IPS DF 4.7 (cell line): Measurements from ENCODE around the gene OTUD6A.

ENCODE experiments used
- DNase-seq: peaks from one replicate; pipeline ENCODE4 v3.0.0-alpha.2; 2013; ENCODE audit warnings: low spot score; ENCODE audit errors: extremely low read depth

The OTUD6A gene, protein sequence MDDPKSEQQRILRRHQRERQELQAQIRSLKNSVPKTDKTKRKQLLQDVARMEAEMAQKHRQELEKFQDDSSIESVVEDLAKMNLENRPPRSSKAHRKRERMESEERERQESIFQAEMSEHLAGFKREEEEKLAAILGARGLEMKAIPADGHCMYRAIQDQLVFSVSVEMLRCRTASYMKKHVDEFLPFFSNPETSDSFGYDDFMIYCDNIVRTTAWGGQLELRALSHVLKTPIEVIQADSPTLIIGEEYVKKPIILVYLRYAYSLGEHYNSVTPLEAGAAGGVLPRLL

GRCh38 chrX:70062076-70062475, at the start of gene OTUD6A:
Gene OTUD6A, plus strand, starts transcription at chrX:70062457. Its CDS starts 68 bp downstream, at chrX:70062525.
- no peak for DNase-seq

GRCh38 chrX:70012756-70013155, 49.5 kb upstream of the OTUD6A start:
- DNase-seq = no peak

DNA sequence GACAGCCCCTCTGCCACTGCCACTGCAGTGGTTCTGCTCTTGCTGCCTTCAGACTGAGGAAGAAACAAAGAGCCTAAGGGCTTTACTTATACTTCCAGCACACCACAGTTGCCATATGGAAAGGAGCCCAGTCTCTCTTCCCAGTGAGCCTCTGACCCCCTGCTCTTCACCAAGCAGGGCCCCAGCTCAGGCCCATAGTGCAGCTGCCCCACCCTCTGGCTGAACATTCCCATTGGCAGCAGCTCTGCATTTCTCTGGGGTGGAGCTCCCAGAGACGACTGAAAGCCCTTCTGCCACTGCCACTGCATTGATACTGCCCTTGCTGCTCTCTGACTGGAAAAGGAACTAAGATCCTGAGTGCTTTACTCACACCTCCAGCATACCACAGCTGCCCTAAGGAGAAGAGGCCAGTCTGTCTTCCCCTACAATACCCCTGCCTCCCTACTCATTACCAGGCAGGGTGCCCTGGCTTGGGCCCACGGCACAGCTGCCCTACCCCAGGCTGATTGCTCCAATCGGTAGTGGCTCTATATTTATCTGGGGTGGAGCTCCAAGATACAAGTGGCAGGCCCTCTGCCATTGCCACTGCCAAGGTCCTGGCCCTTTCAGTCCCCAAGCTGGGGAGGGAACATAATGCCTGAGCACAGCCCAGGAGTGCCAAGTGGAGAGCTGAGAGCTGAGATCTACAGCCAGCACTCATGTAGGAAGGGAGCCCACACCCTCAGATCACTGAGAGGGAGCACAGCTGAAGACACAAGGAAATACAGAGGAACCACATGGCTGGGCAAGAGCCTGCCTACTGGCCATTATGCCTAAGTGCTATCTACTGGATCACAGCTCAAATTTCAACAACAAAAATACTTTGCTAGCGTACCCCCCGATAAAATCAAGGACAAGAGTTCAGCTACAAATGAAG, 48.5 kb upstream of the OTUD6A start:
- no peak for DNase-seq

- no peak for DNase-seq
Observed at GRCh38 chrX:70016513-70016912, 45.7 kb upstream of the OTUD6A start.

GRCh38 chrX:70022616-70023015, 39.6 kb upstream of the OTUD6A start:
- no peak for DNase-seq

GRCh38 chrX:70025464-70025863, 36.8 kb upstream of the OTUD6A start:
- DNase-seq = no peak

DNA sequence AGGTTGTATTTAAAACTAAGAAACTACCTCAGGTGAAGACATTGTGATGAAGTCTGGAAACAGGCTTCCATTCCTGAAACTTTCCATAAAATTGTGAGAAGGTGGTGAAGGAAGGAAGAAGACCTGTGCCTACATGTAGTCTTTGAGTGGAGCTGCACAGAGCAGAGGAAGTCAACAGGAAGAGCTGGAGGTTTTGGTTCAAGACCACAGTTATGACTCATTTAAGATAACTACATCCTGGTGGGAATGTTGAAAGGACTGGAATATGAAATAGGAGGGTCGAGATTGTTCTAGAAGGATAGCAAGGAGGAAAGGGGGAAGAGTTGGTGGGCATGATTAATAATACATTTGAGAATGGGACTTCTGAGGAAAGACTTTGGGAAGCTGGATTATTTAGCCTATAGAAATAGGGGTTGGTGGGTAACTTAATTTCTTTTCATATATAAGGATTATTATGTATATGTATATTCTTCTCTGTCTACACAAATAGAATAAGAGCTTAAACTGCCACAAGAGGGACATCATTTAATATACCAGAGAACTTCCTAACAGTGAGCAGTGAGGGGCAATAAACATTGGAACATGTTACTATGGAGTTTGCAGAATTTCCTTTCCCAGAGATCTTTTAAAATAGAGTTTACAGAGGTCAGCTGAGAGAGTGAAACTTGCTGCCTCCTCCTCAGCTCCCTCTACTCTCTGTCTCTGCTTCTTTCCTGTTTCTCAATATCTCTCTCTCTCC, 36.0 kb upstream of the OTUD6A start:
- no peak for DNase-seq

- no peak for DNase-seq
Observed at GRCh38 chrX:70026851-70027200, 35.4 kb upstream of the OTUD6A start.

DNA sequence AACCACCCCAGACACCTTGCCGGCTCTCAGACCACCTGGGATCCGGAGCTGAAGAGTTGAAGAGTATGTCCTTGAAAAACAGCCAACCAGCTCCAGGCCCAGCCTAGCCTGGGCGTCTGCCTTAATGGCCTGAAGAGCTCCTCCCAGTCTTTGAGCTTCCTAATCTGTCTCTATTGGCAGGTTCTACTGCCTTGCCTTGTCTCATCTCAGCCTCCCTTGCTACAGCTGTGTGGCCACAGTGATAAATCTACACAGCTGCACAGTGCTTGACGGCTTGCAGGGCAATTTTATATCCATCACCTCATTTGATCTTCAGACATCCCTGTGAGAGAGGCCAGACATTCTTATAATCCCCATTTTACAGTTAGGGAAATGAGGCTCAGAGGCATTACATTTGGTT, 32.4 kb upstream of the OTUD6A start:
- DNase-seq = no peak

- peak; percentile 36 for DNase-seq
Observed at GRCh38 chrX:70030301-70030767, 31.9 kb upstream of the OTUD6A start.

DNA sequence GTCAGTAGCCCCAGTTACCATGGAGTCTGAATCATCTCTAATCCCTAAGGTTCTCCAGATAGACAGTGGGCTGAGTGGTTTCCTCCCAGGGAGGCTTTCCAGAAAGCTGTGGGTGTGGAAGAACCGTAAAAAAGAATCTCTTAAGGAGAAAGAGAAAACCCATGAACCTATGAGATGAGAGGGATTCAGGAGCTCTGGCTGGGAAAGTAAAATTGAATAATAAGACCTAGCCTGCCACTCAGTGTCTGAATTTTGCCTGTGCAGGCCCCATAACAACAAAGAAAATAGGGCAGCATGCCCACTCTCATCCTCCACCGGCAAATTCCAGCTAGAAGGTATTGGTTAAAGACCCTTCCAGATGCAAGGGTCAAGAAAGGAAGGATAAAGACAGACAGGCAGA, 29.5 kb upstream of the OTUD6A start:
- DNase-seq = no peak

- no peak for DNase-seq
Observed at GRCh38 chrX:70033348-70034051, 28.8 kb upstream of the OTUD6A start.

DNA sequence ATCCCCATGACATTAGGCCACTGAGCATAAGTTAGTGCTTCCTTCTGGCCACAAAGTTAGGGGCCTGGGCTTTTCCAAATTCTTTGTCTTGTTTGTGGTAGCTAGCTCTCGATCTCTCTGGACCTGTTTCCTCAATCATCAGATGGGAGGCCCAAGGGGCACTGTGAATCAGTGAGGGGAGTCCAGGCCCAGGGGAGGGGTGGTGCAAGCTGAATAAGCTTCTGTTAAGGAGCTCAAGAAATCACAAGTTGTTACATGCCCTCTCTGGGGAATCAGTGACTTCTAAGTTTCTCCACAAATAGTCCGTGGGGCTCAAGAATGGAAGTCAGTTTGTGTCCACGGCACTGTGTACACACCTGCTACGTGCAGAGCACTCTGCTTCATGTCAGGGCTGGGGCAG, 27.6 kb upstream of the OTUD6A start:
- no peak for DNase-seq

GRCh38 chrX:70038515-70038914, 23.7 kb upstream of the OTUD6A start:
- DNase-seq = no peak

- no peak for DNase-seq
Observed at GRCh38 chrX:70038951-70039350, 23.3 kb upstream of the OTUD6A start.

DNA sequence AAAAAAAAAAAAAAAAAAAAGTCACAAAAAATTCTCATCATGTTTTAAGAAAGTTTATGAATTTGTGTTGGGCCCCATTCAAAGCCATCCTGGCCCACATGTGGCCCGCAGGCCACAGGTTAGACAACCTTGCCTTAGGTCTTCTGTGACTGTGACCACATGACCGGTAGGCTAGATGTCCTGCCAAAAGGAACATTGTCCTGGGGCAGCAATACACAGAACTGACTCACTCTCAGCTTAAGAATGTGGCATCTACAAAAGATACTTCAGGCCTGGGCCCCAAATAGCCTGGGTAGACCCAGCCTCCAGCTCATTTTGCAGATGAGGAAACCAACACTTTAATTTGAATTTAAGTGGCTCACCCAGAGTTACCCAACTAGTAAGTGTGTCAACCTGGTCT, 22.5 kb upstream of the OTUD6A start:
- no peak for DNase-seq

DNA sequence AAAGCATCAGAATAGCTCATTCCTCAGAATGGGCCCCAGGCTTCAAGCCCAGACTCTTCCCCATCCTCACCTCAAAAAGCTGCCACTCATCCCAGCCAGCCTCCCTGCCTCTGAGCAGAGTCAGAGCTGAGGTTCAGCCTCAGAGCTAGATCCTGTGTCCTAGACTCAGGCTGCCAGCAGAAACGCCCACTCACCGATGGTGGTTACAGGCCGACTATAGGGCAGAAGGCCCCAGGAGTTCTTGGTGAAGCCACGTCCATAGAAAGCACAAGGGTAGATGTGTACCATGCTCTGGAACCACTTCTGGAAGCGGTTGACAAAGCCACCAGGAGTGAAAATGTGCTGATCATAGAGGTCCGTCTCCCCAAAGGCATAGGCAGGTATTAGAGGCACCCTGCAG, 20.3 kb upstream of the OTUD6A start:
- DNase-seq = no peak

DNA sequence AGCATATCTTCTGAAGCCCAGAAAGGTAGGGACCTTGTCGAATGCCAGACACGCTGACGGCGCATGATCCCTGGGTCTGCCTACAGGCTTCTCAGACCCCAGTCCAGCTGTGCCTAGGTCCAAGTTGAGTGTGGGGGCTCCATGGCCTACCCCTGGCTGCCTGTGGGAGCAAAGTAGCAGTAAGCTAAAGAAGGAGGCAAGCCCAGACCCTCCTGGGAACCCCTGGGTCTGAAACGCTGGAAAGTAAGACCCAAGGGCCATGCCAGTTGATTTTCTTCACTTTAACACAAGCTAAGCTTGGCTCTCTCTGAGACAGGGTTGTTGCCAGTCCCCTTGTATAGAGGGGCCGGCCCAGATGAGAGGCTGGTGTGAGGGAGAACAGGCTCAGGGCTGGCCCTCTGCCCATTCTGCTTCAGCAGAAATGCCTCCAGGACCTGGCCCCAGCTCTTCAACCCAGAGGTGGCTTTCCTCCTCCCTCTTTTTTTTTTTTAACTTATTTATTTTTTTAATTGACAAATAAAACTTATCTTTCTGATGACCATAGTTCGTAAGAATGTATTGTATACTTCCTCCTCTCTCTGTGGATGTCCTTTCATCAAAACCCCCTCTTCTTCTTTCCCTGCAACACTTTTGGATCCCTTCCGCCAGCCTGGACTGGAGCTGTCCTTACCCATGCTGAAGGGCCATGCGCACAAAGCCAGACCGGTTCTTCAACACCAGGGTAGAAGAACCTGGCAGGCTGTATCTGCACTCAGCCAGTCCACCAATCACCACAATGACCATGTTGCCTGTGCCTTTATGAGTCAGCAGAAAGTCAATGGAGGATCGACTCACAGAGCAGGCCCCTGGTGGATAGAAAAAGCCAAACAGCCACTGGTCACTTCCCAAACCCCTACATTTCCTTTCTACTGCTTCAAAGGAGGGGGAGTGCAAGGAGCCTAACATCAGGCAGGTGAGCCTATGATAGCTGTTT, 19.6 kb upstream of the OTUD6A start:
- DNase-seq = no peak

- DNase-seq = no peak
Observed at GRCh38 chrX:70043685-70044084, 18.6 kb upstream of the OTUD6A start.
